PFSK-1 (cell line): Measurements from ENCODE around the gene TAF11L5.
"Not testable (repeated sequence)": the region's sequence is repeated elsewhere in the genome, so short reads cannot be mapped to it uniquely, and the experiment has no call there.

ENCODE experiments used
- FOXP2 ChIP-seq: optimal IDR thresholded peaks from 2 replicates; pipeline ENCODE3; 2011; ENCODE audit warnings: borderline replicate concordance, control low read depth, inconsistent platforms; ENCODE audit not compliant: insufficient read depth; ENCODE audit errors: extremely low read length, extremely low read depth
- POLR2AphosphoS5 ChIP-seq: IDR thresholded peaks from 2 replicates; pipeline ENCODE4 v1.6.1; 2012; ENCODE audit warnings: low read depth, mild to moderate bottlenecking, control low read depth, low read length, moderate library complexity
- SIN3A ChIP-seq: IDR thresholded peaks from 2 replicates; pipeline ENCODE4 v1.6.1; 2012; ENCODE audit warnings: mild to moderate bottlenecking, low read length, moderate library complexity, borderline replicate concordance; ENCODE audit not compliant: insufficient read depth
- TAF1 ChIP-seq: IDR thresholded peaks from 2 replicates; pipeline ENCODE4 v1.6.1; 2012; ENCODE audit warnings: low read length, control low read depth, borderline replicate concordance; ENCODE audit not compliant: insufficient read depth
- TF ChIP-seq, protein P1 (sequence below), 2 experiments: IDR thresholded peaks; 2 replicates each; pipeline versions ENCODE4 v1.6.1 to v1.8.0; 2011 to 2012; ENCODE audit warnings: low read depth in 2 of 2, low read length in 2 of 2, control low read depth in 1 of 2, inconsistent platforms in 1 of 2, mild to moderate bottlenecking in 1 of 2, moderate library complexity in 1 of 2; ENCODE audit not compliant: insufficient read depth in 1 of 2

TAF11L5 gene

GRCh38 chr5:17518067-17518466 is 7.0 kb upstream of the TAF11L5 start, which contains the start of gene TAF11L3:
TAF11L3 (plus strand) TSS chr5:17518367.
- not testable (repeated sequence) for TF ChIP-seq TAF1, FOXP2
- TF ChIP-seq, protein P1, sequence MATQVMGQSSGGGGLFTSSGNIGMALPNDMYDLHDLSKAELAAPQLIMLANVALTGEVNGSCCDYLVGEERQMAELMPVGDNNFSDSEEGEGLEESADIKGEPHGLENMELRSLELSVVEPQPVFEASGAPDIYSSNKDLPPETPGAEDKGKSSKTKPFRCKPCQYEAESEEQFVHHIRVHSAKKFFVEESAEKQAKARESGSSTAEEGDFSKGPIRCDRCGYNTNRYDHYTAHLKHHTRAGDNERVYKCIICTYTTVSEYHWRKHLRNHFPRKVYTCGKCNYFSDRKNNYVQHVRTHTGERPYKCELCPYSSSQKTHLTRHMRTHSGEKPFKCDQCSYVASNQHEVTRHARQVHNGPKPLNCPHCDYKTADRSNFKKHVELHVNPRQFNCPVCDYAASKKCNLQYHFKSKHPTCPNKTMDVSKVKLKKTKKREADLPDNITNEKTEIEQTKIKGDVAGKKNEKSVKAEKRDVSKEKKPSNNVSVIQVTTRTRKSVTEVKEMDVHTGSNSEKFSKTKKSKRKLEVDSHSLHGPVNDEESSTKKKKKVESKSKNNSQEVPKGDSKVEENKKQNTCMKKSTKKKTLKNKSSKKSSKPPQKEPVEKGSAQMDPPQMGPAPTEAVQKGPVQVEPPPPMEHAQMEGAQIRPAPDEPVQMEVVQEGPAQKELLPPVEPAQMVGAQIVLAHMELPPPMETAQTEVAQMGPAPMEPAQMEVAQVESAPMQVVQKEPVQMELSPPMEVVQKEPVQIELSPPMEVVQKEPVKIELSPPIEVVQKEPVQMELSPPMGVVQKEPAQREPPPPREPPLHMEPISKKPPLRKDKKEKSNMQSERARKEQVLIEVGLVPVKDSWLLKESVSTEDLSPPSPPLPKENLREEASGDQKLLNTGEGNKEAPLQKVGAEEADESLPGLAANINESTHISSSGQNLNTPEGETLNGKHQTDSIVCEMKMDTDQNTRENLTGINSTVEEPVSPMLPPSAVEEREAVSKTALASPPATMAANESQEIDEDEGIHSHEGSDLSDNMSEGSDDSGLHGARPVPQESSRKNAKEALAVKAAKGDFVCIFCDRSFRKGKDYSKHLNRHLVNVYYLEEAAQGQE (IDR thresholded peaks at IDR 0.05; ENCODE audit: insufficient read depth in 1 of 2, low read depth in 2 of 2, low read length in 2 of 2) = not testable (repeated sequence)

GRCh38 chr5:17521501-17521900 is 3.5 kb upstream of the TAF11L5 start, which contains the start of gene TAF11L4:
TAF11L4 (plus strand) TSS chr5:17521801.
- TF ChIP-seq FOXP2, POLR2AphosphoS5: not testable (repeated sequence)
- TF ChIP-seq, protein P1 (IDR thresholded peaks at IDR 0.05; ENCODE audit: insufficient read depth in 1 of 2, low read depth in 2 of 2, low read length in 2 of 2) = not testable (repeated sequence)

DNA sequence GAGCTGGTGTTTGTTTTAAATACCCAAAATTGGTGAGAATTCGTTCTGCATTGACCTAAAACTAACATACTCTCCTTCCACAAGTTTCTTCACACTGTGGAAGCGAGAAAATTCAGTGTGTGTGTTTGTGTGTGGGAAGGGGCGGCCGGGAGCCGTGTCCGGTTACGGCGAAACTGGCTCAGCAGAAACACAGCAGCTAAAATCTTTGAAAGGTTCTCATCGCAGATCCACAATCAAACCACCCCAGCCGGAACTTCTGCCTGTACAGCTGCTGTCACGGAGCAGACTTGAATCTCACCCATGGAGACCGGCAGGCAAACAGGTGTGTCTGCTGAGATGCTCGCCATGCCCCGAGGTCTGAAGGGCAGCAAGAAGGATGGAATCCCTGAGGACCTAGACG is 3.3 kb downstream of the TAF11L5 start, which contains the start of gene TAF11L6:
TAF11L6 (plus strand) TSS at position 301 of the 400 bp plus-strand sequence.
- not testable (repeated sequence) for TF ChIP-seq SIN3A, FOXP2
- TF ChIP-seq, protein P1 (IDR thresholded peaks at IDR 0.05; ENCODE audit: insufficient read depth in 1 of 2, low read depth in 2 of 2, low read length in 2 of 2) = not testable (repeated sequence)
